NCI-H2171 (cell line): Measurements from ENCODE around the gene ATXN10.
"Not testable (repeated sequence)": the region's sequence is repeated elsewhere in the genome, so short reads cannot be mapped to it uniquely, and the experiment has no call there.

ENCODE experiments used
- DNase-seq: peaks from one replicate; lab custom pipeline; 2025; lab: John Stamatoyannopoulos, UW

ATXN10 gene

GRCh38 chr22:45709060-45709739 is 37.6 kb downstream of the ATXN10 start:
- no peak for DNase-seq

DNA sequence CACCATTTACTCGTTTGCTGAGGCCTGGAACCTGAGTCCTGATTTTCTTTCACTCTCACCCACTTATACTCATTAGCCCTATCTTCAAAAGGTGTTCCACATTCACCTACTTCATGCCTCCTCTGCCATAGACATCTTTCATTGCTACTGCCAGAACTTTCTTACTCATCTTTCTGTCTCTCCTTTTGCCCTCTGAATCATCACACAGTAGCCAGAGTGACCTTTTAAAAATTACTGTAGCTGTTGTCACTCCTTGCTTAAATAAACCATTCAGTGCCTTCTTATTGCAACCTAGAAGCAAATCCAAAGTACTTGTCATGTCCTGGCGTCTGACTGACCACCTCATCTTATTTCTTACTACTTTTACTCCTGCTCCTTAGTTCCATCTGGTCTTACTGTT is 38.2 kb downstream of the ATXN10 start:
- DNase-seq, result no peak

DNA sequence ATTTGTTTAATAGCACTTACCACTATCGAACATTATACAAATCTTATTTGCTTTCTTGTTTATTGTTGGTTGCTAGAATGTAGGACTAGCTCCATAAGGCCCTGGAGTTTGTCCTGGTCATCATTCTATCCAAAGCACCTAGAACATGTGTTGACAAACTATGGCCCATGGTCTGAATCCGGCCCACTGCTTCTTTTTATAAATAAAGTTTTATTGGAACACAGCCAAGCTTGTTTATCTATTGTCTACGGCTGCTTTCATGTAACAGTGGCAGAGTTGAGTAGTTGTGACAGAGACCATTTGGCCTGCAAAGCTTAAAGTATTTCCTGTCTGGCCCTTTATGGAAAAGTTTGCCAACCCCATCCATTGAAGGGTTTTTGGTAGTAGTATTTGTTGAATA is 38.8 kb downstream of the ATXN10 start:
- no peak for DNase-seq

DNA sequence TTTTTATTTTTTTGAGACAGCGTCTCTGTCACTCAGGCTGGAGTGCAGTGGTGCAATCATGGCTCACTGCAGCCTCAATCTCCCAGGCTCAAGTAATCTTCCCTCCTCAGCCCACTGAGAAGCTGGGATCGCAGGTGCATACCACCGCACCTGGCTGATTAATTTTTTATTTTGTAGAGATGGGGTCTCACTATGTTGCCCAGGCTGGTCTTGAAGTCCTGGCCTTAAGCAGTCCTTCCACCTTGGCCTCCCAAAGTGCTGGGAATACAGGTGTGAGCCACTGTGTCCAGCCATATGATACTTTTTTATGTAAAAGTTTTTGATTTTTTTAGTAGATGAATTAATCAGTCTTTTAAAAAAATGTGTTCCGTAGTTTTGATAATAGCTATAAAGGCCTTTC is 42.8 kb downstream of the ATXN10 start:
- DNase-seq, result not testable (repeated sequence)

DNA sequence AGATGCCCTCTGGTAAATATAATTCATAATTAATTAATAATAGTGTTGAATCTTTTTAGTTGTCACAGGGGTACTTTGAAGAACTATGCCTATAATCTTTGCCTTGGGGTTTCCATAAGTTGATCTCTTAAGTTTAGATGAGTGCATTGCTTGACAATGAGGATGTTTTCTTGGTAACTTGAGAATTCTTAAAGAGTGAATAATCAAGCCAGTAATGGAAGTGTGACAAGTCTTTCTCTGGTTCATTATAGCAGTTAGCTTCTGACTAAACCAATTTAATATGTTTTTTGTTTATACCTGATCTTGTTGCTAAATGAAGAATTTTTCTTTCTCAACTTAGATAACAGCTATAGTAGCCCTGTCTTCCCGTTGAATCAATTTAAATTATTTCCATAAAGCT is 46.2 kb downstream of the ATXN10 start:
- DNase-seq, result no peak

- no peak for DNase-seq
These were observed 46.8 kb downstream of the ATXN10 start for GRCh38 chr22:45718391-45718790.

DNA sequence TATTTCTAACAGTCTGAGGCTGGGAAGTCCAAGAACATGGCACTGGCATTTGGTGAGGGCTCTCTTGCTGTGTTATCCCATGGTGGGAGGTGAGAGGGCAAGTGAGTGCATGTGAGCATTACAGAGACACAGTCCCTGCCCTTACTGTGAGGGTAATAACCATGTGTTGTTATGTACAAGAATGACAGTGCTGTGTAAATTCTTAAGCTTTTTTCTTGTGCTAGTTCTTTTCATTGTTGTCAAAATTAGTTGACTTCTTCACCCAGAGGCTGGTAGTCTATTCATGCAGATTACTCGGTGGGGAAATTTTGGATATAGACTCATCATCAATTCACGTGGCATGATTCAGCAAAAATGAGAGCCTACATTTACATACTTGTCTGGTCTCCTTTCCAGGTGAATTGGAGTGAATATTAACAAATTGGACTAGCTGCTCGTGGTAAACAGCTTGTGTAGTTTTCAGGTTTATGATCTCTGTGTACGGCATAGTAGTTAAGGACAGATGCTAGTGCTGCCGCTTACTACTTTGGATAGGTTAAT is 49.3 kb downstream of the ATXN10 start:
- no peak for DNase-seq

DNA sequence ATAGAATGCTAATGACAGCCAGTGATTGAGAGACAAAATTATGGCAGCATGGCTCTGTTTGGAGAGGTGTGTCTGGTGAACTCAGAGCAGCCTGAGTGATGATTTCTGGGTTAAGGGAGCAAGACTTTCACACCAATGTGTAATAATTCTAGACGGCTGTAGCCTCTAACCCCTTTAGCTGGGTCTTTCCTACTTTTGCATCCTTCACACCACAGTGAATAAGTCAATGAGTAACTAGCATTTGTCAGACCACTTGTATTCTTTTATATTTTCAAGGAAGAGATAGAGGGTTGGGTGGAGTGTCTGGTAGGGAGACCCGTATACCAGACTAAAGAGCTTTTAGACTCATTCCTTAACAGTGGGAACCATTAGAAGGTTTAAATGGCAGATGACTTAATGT is 50.4 kb downstream of the ATXN10 start:
- DNase-seq, result no peak

GRCh38 chr22:45726081-45726480 is 54.4 kb downstream of the ATXN10 start:
- no peak for DNase-seq

DNA sequence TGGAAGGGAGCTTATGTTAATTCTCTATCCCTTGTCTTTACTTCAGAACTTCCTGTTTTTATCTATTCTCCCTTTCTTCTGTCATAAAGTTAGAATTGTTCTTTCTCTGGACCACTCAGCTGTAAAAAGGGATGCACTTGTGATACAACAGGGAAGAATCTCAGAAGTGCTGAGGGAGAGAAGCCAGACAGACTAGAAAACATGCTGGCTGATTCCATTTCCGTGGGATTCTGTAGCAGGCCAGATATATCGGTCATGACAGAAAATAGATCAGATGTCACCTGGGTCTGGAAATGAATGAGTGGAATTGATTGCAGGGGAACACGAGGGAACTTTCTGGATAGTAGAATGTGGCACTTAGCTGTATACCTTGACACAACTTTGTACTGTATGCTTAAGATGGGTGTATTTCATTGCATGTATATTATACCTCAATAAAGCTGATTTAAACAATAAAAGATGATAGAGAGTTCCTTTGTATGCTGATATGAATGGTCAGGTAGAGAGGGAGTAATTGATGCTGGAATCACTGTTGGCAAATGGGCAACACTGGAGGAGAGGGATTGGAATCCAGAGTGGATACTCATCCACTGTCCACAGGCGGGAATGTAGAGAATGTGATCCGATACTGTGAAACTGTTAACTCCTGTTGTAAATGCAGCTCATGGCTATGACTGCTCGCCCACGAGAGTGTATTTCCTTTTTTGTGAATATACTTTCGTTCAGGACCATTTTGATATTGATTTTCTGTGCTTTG is 59.6 kb downstream of the ATXN10 start:
- no peak for DNase-seq

DNA sequence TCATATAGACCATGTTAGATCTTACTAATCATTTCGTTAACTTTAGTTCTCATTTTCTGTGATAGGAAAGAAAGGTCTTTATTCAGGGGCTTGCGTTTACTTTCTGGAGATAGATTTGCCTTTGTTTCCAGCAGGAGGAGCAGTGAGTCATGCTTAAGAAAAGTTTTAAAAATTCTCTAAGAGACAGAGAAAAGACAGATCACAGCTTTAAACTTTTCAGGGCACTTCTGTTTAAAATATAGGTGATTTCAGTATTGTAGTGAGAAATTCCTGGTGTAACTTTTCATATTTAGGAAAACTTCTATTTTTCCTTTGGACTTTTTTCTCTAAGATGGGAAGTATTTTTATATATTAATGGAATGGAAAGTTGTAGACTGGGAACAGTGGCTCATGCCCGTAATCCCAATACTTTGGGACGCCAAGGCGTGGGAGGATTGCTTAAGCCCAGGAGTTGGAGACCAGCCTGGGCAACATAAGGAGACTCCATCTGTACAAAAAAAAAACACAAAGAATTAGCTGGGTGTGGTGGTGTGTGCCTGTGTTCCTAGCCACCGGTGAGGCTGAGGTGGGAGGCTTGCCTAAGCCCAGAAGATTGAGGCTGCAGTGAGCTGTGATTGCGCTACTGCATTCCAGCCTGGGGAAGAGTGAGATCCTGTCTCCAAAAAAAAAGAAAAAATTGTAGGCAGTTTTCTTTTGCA is 60.3 kb downstream of the ATXN10 start:
- no peak for DNase-seq

GRCh38 chr22:45735273-45735672 is 63.6 kb downstream of the ATXN10 start:
- DNase-seq, result no peak

GRCh38 chr22:45738206-45738605 is 66.6 kb downstream of the ATXN10 start:
- DNase-seq, result no peak

DNA sequence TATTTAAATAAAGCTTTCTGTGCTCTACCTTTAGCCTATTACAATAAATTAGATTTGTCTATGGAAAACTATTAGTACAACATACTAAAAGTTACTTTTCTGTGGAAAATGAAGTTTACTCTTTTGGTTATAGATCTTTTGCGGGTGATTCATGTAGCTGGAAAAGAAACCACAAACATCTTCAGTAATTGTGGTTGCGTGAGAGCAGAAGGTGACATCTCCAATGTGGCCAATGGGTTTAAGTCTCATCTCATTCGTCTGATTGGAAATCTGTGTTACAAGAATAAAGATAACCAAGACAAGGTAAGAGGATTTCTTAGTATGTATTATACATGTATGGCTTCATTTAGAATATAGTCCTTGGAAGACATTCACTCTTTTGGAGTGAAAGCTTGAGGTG is 68.6 kb downstream of the ATXN10 start:
- DNase-seq, result no peak

DNA sequence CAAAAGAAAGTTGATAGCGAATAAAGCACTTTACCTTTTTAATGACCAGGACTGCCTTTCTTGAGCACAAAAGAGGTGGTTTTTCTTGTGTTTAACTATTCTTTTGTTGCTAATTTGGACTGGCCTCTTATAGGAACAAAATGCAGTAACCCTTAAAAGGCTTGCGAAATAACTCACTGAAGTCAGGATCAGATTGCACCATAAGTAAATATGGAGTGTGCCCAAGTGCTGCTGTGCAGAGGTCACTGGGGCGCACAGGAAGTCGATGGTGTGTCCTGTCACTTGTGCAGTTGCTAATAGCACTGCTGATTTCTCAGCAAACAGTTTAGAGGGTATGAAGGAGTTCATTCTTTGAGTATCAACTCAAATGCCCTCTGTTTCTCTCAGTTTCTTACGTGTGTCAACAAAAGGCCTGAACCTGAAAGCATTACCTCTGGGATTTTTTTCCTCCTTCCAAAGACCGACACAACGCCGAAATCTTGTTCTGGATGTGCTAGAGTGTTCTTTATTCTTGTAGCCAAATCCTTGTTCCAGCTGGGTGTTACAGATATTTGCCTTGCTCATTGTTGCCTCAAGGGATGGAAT is 71.3 kb downstream of the ATXN10 start:
- no peak for DNase-seq

DNA sequence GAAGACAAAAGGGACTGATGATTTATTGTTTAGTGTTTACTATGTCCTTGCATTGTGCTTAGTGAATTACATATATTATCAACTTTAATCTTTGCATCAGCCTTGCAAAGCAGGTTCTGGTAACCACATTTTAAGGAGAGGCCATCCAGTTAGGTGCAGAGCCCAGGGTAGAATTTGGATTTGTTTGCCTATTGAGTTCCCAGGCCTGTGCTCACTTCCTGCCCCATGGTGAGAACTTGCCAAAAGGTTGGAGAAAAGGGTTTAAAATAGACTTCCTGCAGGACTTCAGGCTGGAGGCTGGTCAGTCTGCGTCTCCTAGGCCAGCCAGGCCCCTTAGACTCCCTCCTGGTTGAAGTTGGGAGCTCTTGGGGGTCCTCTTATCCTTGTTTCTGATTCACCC is 72.1 kb downstream of the ATXN10 start:
- DNase-seq, result no peak

DNA sequence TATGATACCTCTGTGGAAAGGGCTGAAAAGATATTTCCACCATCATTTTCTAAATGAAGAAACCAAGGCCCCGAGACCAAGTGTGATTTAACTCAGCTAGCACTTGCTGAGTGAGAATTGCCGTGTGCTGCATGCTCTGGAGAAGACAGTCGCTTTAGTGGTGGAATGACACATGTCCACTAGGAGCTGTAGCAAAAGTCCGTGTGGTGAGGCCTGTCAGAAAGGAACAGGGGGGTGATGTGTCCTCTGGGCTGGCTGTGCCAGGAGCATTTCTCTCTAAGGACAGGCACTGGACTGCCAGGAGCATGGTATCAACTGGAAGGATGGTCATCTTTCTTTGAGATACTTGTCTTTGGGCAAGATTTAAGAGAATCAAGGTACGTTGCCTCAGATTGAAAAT is 72.8 kb downstream of the ATXN10 start:
- no peak for DNase-seq

DNA sequence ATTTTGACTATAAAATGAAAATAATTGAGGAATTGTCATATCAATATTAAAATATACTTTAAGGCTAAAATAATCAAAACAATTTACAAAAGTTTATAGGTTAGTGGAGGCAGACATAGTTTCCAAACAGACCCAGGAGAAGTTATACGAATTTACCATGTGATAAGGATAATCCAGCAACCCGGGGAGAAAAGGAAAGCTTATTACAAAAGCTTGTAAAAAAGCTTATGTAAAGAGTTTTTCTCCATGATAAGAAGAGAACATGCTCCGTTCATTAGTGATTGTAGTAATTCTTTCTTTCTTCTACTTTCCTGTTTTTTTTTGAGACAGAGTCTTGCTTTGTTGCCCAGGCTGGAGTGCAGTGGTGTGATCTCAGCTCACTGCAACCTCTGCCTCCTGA is 79.0 kb downstream of the ATXN10 start:
- DNase-seq, result no peak

GRCh38 chr22:45752036-45752435 is 80.4 kb downstream of the ATXN10 start:
- no peak for DNase-seq

DNA sequence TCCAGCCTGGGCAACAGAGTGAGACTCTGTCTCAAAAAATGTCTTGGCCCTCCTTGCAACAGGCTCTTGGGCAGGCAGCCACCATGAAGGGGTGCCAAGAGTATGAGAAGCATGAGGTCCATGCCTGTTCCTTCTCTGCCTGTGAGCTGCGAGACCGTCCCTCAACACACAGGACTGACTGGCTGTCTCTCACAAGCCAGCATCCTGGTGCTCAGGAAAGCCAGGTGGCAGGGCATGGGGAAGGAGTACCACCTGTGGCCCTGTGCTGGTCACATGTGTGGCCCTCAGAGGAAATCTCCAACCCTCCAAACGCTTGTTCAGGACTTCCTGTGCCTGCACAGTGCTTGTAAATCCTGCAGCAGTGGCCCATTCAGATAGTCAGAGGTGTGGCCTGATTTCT is 83.2 kb downstream of the ATXN10 start:
- no peak for DNase-seq

DNA sequence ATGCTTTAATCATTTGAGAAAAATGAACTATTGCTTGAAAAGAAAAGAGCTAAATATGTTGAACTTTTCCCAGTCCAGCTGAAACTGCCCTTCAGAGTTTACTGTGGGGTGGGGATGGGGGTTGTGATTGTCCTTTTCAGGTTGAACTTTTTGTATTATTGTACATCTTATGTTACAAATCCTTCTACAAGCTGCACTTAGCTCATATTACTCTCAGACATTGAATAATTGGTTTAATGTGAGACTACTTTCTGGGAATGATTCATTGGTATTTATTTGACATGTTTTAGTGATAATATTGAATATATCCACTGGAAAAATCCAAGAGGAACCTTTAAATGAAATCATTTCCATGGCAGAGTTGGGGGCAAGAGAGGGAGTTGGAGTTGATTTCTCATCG is 84.9 kb downstream of the ATXN10 start:
- no peak for DNase-seq

- no peak for DNase-seq
These were observed 85.4 kb downstream of the ATXN10 start for GRCh38 chr22:45757068-45757467.

DNA sequence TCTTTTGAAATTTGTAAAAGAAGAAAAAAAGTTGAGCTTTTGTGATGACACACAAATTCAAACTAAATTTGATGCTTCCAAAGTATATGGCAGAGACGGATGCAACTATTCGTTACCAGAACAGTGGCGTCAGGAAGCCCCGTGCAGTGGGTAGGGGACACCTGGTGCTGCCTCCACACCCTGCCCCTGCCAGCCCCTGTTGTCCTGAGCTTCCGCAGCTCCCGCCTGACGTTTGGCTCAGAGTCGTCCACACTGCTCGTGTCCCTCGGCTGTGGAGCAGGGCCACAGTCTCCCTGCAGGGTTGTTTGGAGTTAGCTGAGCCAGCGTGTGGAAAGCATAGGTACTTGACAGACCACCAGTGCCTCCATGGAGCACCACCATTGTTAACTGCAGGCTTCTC is 86.3 kb downstream of the ATXN10 start:
- DNase-seq, result no peak
